ENCODE results near the gene PIGR. TPM values are rescaled to one million over a fixed set of nuclear protein-coding genes. Genes with fewer than 3 reads are reported as not detected.

The PIGR gene
- polyA plus RNA-seq, 1 of the 3 experiments (the other 2 are of a cell fraction), result not detected

GRCh38 chr1:206978259-206978658 is 32.0 kb upstream of the PIGR start:
- H3K4me2 ChIP-seq, result no peak overlapping the region
- H3K27me3 ChIP-seq (ENCODE audit: insufficient read depth), result peaks cover 19% of the 10 kb centered on the region; the same call in 1 of the 2 replicates
- no peak overlapping the region for H2AFZ ChIP-seq (ENCODE audit: low read depth)
- 29% methylated on average over 7 of the region's 7 CpGs for WGBS (ENCODE audit: low lambda C conversion rate)
- H3K36me3 ChIP-seq (replicated peaks in 1 of 2; ENCODE audit: control insufficient read depth in 1 of 2, insufficient read depth in 2 of 2, low read length in 1 of 2), result no peaks in the 10 kb centered on the region
- TF ChIP-seq FOXM1 (IDR thresholded peaks at IDR 0.05; ENCODE audit: low read depth), result no peak
- TF ChIP-seq MXI1 (IDR thresholded peaks at IDR 0.05; ENCODE audit: low read depth, low read length), result no peak
- no peak for TF ChIP-seq SMC3 (IDR thresholded peaks at IDR 0.05; ENCODE audit: low read depth, low read length)
- TF ChIP-seq MEF2A (IDR thresholded peaks at IDR 0.05; ENCODE audit: borderline replicate concordance, low read depth), result no peak
- TF ChIP-seq RAD21 (IDR thresholded peaks at IDR 0.05; ENCODE audit: low read length), result no peak
- TF ChIP-seq MAX (IDR thresholded peaks at IDR 0.05; ENCODE audit: low read depth), result no peak
- no peak overlapping the region for H3K4me3 ChIP-seq (ENCODE audit: low read depth in 2 of 2, low read length in 1 of 2)
- no peaks in the 10 kb centered on the region for H3K4me1 ChIP-seq (ENCODE audit: control insufficient read depth in 1 of 2, insufficient read depth in 2 of 2, low read depth in 1 of 2, low read length in 1 of 2)
- H3K27ac ChIP-seq (ENCODE audit: low read depth in 2 of 2, low read length in 1 of 2), result no peak overlapping the region
- no peaks in the 10 kb centered on the region for H3F3A ChIP-seq (replicated peaks; ENCODE audit: insufficient read depth)
- H3K79me2 ChIP-seq (ENCODE audit: insufficient read depth), result no peaks in the 10 kb centered on the region
- H3K9me2 ChIP-seq, result no peaks in the 10 kb centered on the region
- CTCF ChIA-PET, result interaction anchor here (1.0 to 6.1 kb wide), 2 partner anchors 27 to 1057 kb away, joined by 3 to 39 read pairs; no protein-coding TSS in a partner anchor
- H4K20me1 ChIP-seq (ENCODE audit: insufficient read depth), result no peaks in the 10 kb centered on the region
- POLR2A ChIA-PET, result no interaction called here
- no peaks in the 10 kb centered on the region for H3K9me3 ChIP-seq
- no peak overlapping the region for H3K9ac ChIP-seq
- DNase-seq, result no peak

- Histone ChIP-seq H3K9ac (no peak overlapping the region), H3K27ac (ENCODE audit: low read depth in 2 of 2, low read length in 1 of 2) (no peak overlapping the region), H3K36me3 (replicated peaks in 1 of 2; ENCODE audit: control insufficient read depth in 1 of 2, insufficient read depth in 2 of 2, low read length in 1 of 2) (no peaks in the 10 kb centered on the region), H3K79me2 (ENCODE audit: insufficient read depth) (no peaks in the 10 kb centered on the region), H3F3A (replicated peaks; ENCODE audit: insufficient read depth) (no peaks in the 10 kb centered on the region), H4K20me1 (ENCODE audit: insufficient read depth) (no peaks in the 10 kb centered on the region), H3K9me3 (no peaks in the 10 kb centered on the region), H3K27me3 (ENCODE audit: insufficient read depth) (peaks cover 26% of the 10 kb centered on the region; the same call in 1 of the 2 replicates), H2AFZ (ENCODE audit: low read depth) (no peak overlapping the region), H3K4me3 (ENCODE audit: low read depth in 2 of 2, low read length in 1 of 2) (no peak overlapping the region), H3K4me1 (ENCODE audit: control insufficient read depth in 1 of 2, insufficient read depth in 2 of 2, low read depth in 1 of 2, low read length in 1 of 2) (no peaks in the 10 kb centered on the region), H3K4me2 (no peak overlapping the region), H3K9me2 (no peaks in the 10 kb centered on the region)
- 31% methylated on average over 1 of the region's 1 CpG for WGBS (ENCODE audit: low lambda C conversion rate)
- CTCF ChIA-PET, result interaction anchor here (2.0 kb wide), 1 partner anchor 63 kb away, joined by 11 read pairs; no protein-coding TSS in a partner anchor
- peak; percentile 33 for DNase-seq
- TF ChIP-seq GATA2 (CRISPR knock-in tag; IDR thresholded peaks at IDR 0.05), result no peak
- no peak for TF ChIP-seq SIN3A (IDR thresholded peaks at IDR 0.05; ENCODE audit: borderline replicate concordance, low read depth, low read length)
- no peak for TF ChIP-seq POLR2AphosphoS5 (IDR thresholded peaks at IDR 0.05; ENCODE audit: low read depth, low read length)
- TF ChIP-seq FOXM1 (IDR thresholded peaks at IDR 0.05; ENCODE audit: low read depth), result no peak
- TF ChIP-seq REST (IDR thresholded peaks at IDR 0.05; ENCODE audit: low read depth, low read length), result no peak
- TF ChIP-seq TCF12 (IDR thresholded peaks at IDR 0.05), result no peak
- TF ChIP-seq RFX5 (IDR thresholded peaks at IDR 0.05; ENCODE audit: low read length), result no peak
- TF ChIP-seq FOXJ3 (CRISPR knock-in tag; IDR thresholded peaks at IDR 0.05), result no peak
- TF ChIP-seq JUND (IDR thresholded peaks at IDR 0.05), result no peak
- TF ChIP-seq IRF3 (IDR thresholded peaks at IDR 0.05; ENCODE audit: low read depth, low read length), result no peak
- TF ChIP-seq TEAD4 (IDR thresholded peaks at IDR 0.05; ENCODE audit: borderline replicate concordance, insufficient read depth), result no peak
- no peak for TF ChIP-seq RCOR1 (IDR thresholded peaks at IDR 0.05; ENCODE audit: low read length)
- no peak for TF ChIP-seq NFIC (IDR thresholded peaks at IDR 0.05; ENCODE audit: borderline replicate concordance)
- TF ChIP-seq CHD2 (IDR thresholded peaks at IDR 0.05; ENCODE audit: low read length, partially characterized antibody), result no peak
- no peak for TF ChIP-seq EP300 (IDR thresholded peaks at IDR 0.05; ENCODE audit: borderline replicate concordance in 1 of 2, low read depth in 1 of 2, low read length in 1 of 2)
- no peak for TF ChIP-seq TAF1 (IDR thresholded peaks at IDR 0.05; ENCODE audit: borderline replicate concordance, low read depth, low read length)
- POLR2A ChIA-PET, result no interaction called here
Measured at GRCh38 chr1:206975306-206975705, 29.0 kb upstream of the PIGR start.

All from SK-N-SH (cell line).